Activated CD8-positive, alpha-beta memory T cell treated with anti-CD3 and anti-CD28 coated beads, Interleukin-2, amount 50 U/mL, for 1 hour (primary cell): ENCODE data around the gene ARL14.
"Not testable (repeated sequence)": the region's sequence is repeated elsewhere in the genome, so short reads cannot be mapped to it uniquely, and the experiment has no call there.

Source experiments
- DNase-seq: peaks from one replicate; pipeline ENCODE4 v3.0.0-alpha.2; 2020; ENCODE audit errors: extremely low read depth

Gene ARL14

DNA sequence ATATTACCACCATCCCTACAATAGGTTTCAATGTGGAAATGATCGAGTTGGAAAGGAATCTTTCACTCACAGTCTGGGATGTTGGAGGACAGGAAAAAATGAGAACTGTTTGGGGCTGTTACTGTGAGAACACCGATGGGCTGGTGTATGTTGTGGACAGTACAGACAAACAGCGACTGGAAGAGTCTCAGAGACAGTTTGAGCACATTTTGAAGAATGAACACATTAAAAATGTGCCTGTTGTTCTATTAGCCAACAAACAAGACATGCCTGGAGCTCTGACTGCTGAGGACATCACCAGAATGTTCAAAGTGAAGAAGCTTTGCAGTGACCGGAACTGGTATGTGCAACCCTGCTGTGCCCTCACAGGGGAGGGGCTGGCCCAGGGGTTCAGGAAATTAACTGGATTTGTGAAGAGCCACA is 510 bp downstream of the ARL14 start:
- DNase-seq: no peak

DNA sequence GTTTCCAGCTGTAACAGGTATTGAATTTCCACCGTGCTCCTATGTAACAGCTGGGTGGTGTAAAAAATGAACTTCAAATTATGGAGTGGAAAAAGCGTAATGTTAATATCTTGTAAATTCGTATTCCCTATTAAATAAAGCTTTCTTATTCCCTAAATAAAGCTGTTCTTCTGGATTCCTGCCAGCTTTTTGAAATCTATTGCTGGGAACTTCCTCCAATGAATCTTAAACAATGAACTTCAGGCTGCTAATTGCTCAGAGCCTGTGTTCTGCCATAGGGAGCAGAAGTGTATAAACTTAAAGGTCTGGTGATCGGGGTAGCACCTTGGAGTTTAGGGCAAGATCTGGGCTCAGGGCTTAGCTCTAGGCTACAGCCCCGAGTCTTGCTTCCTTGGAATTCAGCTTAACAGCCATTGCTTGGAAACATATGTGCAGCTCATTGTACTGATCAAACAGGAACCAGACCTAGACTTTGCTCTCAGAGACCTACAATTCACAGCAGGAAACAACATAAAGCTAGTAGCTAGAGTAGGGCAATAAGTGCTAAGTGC is 1.4 kb downstream of the ARL14 start:
- DNase-seq: no peak

DNA sequence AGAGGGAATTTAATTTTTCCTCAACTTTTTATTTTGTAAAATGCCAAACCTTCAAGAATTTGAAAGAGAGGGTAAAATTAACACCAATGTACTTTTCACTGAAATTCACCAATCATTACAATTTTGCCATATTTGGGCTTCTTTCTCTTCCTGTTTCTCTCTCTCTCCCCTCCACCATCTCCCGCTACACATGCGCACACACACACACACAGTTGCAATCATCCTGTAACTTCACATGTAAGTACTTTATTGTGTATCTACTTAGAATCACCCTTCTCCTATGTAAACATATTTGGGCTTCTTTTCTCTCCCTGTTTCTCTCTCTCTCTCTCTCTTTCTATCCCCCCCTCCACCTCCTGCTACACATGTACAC is 7.4 kb downstream of the ARL14 start:
- no peak for DNase-seq

DNA sequence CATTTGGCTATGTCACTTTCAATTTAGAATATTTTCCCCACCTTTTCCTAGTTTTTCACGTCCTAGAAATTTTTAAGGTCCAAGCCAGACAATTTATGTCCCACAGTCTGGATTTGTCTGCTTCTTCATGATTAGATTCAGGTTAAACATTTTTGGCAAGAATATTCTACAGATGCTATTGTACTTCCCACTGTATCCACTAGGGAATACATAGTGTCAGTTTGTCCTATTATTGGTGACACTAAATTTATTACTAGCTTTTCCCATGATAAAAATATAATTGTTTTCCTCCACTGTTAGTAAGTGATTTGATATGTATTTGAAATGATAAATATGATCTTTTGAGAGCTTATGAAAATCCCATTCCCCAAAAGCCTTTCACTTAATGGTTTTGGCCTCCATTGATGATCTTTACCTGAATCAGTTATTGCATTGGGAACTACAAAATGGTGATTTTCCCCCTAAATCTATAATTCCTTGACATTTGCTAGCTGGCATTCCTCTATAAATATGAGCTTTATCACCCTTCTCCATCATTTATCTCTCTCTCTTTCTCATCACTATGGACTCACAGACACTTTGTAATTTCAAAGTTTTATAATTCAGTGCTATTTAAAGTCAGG is 8.3 kb downstream of the ARL14 start:
- DNase-seq: no peak

DNA sequence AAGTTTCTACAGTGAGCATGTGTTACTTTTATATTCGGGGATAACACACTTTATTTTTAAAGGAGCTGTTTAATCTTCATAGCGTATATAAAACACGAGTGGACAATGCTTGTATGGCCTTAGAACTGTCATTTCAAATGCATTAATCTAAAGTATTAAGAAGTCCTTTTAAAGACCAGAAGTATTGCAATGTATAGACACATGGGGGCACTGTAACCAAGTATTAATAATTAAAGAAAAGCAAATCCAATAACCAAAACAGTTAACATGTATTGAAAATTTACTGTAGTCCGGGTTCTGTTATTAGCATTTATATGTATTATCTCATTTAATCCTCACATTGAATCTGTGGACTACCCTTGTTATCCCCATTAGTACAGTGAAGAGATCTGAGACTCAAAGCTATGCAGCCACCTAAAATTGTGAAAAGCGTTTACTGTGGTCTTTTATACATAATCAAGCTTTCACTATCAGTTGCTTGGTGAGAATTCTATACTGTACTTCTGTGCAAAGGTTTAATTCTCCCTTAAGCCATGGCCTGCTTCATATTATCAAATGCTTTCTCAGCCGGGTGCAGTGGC is 10.1 kb downstream of the ARL14 start:
- DNase-seq: no peak

DNA sequence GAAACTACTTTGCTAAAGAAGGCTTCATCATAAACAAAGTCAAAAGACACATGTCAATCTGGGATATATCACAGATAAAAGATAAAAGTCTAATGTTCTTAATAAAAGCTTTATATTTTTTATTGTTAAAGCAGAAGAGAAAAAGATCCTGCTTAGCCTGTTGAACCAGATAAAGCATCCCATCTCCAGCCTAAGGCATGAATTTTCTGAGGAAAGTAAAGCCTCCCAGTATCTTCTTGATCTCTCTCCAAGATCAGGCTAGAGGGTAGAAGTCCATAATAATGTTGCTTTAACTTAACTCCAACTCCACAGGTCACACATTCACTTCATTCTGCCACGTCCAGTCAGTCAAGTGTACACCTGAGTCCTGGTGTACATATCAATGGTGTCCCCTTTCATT is 14.2 kb downstream of the ARL14 start:
- no peak for DNase-seq

DNA sequence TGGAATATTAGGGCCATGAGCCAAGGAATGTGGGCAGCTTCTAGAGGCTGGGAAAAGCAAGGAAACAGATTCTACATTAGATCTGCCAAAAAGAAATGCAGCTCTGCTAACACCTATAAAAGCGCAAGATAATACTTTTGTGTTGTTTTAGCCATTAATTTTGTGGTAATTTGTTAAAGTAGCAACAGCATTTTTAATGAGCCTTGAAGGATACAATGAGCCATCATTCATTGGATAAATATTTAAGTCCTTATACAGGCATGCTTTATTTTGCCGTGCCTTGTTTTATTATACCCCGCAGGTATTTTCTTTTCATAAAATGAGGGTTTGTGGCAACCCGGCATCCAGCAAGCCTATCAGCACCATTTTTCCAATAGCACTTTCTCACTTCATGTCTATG is 15.0 kb downstream of the ARL14 start:
- no peak for DNase-seq

DNA sequence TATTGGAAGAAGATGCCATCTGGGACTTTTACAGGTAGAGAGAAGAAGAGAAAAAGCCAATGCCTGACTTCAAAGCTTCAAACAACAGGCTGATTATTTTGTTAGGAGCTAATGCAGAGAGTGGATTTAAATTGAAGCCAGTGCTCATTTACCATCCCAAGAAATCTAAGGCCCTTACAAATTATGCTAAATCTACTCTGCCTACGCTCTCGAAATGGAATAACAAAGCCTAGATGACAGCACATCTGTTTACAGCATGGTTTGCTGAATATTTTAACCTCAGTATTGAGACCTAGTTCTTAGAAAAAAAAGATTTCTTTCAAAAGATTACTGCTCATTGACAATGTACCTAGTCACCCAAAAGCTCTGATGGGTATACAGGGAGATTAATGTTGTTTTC is 16.2 kb downstream of the ARL14 start:
- DNase-seq: no peak

DNA sequence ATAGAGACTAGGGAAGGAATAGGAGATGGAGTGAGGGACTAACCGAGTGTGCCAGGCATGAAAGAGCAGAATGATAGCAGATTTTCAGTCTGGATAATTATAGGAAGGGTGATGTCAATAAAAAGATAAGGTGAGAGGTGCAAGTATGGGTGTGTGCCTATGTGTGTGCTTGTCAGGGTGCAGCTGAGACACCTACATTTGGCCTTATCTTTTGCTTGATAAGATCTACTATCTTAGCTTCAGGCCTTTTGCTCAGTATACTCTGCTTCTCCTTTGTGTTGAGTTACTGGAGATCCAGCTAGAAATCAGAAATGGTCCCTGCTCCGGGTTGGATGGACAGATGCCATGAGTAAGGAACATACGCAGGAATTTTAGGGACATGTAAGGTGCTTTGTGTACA is 17.4 kb downstream of the ARL14 start:
- no peak for DNase-seq

DNA sequence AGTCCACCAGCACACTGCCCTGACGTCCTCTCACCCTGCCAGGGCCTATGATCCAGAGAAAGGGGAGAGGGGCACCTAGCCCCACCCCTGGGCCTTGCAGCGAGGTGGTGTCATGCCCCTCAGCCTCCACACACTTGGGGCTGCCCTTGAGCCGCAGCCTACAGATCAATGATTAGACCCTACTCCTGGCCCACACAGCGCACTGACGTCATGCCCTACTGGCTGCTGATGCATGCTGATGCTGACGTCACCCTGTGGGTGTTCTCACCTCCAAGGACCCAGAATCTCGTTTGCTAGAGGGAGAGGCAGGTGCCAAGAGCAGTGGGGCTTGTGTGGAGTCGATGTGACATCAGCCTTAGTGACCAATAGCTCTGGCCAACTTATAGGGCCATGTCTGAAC is 18.0 kb downstream of the ARL14 start:
- DNase-seq: no peak

DNA sequence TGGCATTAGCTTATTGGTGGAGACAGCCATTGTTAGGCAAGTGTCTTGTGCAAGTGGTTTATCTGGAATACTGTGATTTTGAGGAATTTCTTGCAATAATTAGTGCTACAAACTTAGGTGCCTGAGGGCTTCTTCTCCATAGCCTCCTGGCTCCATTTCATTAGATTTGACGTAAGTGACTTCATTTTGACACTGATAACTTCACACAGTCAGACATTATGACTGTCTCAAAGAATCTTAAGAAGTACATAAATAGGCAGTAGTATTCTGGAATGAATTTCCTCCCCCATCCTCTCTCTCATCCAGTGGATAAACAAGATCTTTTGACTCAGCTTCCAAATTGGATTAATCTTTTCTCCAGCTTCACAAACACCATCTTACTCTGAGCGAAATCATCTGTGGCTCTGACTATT is 19.0 kb downstream of the ARL14 start:
- DNase-seq: no peak

DNA sequence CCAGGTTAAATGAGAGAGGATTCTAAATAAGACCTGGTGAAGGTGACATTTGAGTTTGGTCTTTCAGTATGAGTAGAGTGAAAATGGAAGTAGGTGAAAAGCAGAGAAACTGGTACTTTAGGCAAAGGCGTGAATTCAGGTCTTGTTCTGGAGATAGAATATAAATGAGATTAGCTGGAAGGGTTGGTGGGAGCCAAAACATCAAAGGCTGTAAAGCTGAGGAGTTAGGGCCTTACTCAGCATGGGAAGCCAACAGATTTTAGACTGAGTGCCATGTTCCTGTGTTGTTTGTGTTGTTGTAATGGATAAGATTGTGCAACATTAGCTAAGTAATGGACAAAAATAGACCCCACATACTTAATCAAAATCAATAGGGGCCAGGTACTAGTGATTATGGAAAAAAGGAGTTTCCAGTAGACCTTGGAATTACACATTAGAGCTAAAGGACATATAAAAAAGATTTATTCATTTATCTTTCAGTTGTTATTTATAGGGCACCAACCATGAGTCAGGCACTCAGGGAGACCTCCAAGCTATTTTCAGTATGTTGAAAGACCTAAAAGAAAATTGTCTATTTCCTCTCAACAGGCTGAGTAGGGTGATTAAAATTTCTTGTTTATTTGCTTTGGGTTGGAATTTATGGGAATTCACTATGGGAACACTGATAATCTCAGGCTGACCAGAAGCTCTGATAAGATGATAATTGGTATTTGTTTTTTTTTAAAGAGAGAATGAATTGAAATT is 20.8 kb downstream of the ARL14 start:
- DNase-seq: no peak

DNA sequence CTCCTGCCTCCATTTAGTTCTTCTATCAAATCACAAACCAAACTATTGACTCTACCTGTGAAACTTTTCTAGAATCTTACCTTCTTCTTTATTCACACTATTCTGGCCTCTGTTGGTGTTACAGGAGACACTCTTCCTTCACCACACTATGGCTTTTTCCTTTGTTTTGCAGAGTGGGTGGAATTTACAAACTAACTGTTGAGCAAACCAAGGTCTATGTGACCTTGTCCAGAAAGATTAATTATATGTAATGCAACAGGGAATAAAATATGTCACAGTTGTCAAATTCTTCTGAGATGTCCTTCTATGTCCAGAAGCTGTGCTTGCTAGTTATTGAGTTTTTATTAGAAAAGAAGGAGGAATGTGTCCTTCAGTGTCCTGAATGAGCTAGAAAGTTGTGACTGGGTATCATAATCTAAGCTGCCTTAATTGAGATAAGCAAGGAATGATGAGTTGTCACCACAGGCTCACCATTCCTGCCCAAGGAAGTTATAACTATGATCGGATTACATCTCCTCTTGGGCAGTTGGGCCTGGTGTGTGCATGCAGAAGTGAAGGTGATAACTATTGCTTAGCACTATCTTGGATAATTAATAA is 21.7 kb downstream of the ARL14 start:
- DNase-seq: no peak

DNA sequence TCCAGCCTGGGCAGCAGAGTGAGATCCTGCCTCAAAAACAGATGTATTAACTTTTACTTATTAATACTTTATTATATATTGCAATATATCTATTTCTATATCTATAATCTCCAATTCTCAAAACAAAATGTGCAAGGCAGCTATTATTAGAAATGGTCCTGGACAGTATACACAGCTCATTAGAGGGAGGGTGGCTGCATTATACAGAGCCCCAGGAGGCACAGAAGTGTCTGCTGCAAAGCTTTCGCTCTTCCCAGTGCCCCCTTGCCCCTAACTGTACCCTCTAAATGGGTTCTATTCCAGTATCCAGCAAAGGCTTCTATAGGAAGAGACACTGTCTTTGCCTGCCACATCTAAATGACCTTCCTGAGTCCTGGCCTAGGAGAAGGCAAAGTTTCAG is 24.5 kb downstream of the ARL14 start:
- no peak for DNase-seq

DNA sequence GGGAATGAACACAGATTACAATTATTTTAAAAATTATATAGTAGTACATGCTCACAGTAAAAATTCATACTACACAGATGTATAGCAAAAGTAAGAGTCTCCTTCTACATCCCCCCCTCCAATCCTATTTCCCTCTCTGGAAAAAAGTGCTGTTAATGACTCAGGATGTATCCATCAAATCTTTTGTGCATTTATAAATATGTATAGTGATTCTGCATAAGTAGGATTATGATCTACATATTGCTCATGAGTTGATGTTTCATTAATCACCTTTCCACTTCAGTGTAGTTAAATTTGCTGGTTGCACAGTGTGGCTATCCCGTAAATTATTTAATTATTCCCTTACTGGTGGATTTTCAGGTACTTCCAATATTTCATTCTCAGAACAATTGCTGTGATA is 25.3 kb downstream of the ARL14 start:
- no peak for DNase-seq

DNA sequence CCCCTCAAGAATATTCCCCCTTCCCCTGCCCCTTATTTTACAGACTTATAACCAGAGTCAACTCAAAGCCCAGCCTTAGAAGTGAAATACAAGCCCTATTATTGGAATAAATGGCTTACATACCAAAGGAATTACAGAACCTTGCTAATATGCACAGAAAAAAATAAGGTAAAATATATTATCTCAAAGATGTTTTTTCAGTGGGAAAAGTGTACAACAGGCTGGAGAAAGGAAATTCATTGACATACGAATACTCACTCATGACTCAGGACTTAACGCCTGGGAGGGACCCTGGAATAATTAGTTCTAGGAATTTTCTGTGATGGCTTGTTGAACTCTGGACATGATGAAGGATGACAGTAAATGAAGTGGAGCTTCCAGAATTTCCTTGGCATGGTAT is 27.0 kb downstream of the ARL14 start:
- no peak for DNase-seq

DNA sequence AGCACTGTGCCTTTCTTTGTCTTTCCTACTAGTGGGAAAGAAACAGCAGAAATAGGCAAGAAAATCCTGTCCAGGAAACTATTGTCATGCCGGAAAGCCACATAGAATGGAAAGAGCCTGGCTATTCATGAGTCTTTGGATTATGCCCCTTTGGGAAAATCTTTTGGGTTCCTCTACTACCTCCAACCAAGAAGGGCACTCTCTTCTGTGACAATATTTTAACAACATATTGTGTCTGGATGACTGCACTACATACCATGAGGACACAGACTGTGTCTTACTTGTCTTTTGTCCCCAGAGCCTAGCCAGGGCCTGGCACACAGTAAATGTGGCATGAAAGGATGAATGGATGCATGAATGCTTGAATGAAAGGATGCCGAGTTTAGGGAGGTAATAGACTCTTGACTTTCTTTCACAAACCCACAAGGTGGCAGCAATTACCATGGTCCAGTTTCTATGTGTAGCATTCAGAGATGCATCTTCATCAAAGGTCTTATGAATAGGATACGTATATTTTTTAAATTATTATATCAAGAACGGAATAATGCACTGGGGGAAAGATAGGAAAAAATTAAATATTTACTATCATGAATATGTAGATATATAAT is 30.3 kb downstream of the ARL14 start:
- DNase-seq: no peak

DNA sequence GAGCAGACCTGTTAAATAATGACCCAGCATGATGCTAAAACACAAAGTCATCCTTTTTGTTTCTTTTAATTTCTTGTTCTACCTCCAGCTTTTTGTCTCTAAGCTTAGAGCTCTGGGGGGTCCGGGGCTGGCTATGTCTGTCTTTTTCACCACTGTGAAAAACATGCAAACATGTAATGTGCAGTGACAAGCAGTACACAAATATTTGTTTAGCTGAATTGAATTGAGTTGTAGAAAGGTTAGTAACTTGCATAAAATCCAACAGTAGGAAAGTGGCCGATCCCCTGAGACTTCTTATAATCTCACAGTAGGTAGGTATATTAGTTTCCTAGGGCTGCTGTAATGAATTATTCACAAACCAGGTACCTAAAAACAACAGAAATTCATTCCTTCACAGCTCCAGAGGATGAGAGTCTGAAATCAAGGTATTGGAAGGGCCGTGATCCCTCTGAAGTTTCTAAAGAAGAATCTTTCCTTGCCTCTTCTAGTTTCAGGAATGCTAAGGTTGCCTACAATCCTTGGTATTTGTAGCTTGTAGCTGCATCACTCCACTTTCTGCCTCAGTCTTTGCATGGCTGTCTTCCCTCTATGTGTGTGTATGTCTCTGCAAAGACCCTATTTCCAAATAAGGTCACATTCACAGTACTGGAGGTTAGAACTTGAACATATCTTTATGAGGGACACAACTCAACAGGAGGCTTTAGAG is 32.7 kb downstream of the ARL14 start:
- no peak for DNase-seq

DNA sequence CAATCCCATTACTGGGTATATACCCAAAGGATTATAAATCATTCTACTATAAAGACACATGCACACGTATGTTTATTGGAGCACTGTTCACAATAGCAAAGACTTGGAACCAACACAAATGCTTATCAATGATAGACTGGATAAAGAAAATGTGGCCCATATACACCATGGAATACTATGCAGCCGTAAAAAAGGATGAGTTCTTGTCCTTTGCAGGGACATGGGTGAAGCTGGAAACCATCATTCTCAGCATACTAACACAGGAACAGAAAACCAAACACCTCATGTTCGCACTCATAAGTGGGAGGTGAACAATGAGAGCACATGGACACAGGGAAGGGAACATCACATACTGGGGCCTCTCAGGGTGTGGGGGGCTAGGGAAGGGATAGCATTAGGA is 36.2 kb downstream of the ARL14 start:
- DNase-seq: not testable (repeated sequence)

DNA sequence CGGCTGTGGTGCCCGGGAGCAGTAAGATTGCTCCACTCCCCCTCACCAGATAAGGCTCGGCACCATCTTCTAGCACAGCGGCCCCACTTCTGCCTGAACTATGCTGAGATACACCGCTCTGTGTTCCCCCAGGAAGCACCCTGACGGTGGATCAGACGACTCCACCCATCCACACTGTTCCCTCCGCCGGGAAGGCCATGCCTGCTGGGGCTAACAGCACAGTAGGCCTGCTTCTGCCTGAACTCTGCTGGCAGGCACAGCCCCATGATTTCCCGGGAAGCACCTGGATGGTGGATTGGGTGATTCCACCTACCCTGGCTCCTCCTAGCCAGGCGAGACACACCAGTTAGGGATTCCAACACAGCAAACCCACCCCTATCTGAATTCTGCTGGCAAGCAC is 42.8 kb downstream of the ARL14 start:
- no peak for DNase-seq

DNA sequence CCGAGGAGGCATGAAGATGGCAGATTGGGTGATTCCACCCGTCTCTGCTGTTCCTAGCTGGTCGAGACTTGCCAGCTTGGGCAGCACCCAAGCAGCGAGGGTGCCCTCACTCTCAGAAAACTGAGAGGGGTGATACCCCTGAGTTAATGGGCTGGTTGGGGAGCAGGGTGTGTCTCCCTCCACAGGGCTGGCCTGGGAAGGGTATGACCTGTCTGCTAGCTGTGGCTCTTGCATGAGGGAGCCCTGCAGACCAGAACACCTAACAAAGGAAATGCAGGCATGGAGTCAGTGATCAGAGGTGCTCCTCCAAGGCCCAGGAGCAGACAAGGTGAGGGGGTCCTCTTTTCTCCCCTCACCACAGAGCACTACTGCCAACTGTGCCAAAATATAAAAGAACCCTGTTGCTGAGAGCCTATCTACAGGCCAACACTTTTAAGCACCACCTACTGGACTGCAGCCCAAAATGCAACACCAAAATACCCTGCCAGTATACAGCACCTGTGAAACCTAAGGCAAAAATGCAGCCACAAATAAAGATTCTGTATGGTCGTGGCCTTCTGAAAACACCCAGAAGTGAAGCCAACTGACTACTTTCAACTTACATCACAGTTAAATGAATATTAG is 43.3 kb downstream of the ARL14 start:
- no peak for DNase-seq
